ENCODE results near the gene GPC2. TPM values are rescaled to one million over a fixed set of nuclear protein-coding genes. Genes with fewer than 3 reads are reported as not detected.

The GPC2 gene, protein sequence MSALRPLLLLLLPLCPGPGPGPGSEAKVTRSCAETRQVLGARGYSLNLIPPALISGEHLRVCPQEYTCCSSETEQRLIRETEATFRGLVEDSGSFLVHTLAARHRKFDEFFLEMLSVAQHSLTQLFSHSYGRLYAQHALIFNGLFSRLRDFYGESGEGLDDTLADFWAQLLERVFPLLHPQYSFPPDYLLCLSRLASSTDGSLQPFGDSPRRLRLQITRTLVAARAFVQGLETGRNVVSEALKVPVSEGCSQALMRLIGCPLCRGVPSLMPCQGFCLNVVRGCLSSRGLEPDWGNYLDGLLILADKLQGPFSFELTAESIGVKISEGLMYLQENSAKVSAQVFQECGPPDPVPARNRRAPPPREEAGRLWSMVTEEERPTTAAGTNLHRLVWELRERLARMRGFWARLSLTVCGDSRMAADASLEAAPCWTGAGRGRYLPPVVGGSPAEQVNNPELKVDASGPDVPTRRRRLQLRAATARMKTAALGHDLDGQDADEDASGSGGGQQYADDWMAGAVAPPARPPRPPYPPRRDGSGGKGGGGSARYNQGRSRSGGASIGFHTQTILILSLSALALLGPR
- total RNA-seq = 0.30 and 1.1 TPM in 2 replicates

DNA sequence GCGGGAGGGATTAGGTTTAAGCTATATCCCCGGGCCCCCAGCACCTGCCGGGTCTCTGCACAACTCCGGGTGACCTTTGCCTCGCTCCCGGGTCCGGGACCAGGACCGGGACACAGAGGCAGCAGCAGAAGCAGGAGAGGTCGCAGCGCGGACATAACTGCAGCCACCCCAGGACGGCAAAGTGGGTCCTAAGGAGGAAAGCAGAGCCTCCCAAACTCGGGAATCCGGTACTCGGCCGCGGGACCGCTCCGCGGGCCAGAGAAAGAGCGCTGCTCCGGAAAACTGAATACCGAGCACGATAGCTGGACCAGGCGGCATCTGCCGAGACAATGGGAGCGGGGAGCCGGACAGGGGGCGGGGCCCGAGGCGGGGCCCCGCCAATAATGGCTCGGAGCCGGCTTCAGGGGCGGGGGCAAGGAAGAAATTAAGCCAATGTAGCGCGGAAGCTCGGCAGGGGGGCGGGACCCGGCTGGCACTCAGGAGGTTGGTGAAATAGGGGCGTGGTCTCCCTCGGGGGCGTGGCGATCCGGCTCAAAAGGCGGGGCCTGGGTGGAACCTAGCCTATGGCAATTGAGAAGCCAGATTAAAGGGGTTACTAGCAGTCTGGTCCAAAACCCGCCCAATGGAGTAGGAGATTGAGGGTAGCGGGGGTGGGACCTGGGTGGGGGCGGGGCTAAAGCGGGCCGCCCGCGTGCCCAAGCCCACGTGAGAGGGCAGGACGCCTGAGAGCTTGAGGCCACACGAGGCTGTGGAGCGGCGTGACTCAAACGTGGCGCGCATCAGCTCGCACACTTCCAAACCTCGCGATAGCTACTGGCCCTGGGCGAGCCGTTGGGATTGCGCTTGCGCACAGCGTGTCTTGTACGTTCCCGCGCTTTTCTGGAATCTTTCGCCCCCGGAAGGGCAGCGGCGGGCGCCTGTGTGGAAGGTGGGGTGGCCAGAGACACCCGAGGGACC lies at the start of gene GPC2, which contains the start of gene STAG3:
Gene GPC2, minus strand, starts transcription at position 337 of the 957 bp plus-strand sequence. Its CDS starts 182 bp downstream, at position 155.
Gene STAG3, plus strand, starts transcription at position 874 of the 957 bp plus-strand sequence. CDS start 2,639 bp downstream, outside the sequence.

DNA sequence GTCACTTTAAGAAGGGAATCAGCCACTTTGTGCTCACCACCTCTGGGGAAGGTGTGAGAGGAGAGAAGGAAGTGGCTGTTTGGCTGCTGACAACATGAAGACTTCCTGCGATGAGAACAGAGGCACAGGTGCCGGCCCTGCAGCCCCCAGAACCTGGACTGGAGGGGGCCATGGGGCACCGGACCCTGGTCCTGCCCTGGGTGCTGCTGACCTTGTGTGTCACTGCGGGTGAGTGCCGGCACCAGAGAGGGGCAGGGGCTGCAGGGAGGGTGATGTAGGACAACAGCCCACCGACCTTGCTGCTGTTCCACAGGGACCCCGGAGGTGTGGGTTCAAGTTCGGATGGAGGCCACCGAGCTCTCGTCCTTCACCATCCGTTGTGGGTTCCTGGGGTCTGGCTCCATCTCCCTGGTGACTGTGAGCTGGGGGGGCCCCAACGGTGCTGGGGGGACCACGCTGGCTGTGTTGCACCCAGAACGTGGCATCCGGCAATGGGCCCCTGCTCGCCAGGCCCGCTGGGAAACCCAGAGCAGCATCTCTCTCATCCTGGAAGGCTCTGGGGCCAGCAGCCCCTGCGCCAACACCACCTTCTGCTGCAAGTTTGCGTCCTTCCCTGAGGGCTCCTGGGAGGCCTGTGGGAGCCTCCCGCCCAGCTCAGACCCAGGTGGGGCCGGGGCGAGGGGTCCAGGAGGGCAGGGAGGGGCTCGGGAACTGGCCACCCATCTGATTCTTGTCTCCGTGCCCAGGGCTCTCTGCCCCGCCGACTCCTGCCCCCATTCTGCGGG lies 42.8 kb upstream of the GPC2 start, which contains the start of gene PVRIG:
Gene PVRIG, plus strand, starts transcription at position 149 of the 785 bp plus-strand sequence. Its CDS starts 22 bp downstream, at position 171.

DNA sequence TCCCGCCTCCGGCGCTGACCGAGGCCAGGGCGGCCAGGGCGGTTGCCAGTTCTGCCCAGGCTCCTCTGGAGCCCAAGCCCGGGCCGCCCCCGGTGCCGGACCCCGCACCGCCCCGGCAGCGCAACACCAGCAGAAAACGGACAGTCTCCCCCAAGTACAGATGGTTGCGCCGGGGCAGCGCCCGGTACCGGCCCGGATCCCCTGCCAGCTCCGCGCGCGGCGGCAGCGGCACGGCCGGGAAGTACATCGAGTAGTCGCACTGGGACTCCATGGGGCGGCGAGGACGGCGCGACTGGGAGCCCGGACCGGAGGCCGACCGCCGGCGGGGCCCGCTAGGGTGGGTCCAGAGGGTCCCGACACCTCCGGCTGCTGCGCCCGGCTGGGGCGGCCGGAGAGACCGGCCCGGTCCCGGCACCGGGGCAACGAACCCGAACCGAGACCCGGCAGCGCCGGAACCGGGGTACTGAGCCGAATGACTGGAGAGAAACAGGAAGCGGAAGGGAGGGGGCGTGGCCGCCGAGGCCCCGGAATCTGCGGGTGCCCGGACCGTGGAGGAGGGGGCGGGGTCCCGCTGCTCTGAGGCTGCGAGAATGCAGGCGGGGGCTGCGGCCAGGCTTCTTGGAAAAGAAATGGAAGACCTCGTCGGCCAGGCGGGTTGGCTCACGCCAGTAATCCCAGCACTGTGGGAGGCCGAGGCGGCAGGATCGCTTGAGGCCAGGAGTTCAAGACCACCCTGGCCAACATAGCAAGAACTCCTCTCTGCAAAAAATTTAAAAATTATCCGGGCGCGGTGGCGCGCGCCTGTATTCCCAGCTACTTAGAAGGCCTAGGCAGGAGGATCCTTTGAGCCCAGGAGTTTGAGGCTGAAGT lies 18.7 kb downstream of the GPC2 start, which contains the start of gene TRAPPC14:
Gene TRAPPC14, minus strand, starts transcription at position 495 of the 870 bp plus-strand sequence. Its CDS starts 224 bp downstream, at position 271.

DNA sequence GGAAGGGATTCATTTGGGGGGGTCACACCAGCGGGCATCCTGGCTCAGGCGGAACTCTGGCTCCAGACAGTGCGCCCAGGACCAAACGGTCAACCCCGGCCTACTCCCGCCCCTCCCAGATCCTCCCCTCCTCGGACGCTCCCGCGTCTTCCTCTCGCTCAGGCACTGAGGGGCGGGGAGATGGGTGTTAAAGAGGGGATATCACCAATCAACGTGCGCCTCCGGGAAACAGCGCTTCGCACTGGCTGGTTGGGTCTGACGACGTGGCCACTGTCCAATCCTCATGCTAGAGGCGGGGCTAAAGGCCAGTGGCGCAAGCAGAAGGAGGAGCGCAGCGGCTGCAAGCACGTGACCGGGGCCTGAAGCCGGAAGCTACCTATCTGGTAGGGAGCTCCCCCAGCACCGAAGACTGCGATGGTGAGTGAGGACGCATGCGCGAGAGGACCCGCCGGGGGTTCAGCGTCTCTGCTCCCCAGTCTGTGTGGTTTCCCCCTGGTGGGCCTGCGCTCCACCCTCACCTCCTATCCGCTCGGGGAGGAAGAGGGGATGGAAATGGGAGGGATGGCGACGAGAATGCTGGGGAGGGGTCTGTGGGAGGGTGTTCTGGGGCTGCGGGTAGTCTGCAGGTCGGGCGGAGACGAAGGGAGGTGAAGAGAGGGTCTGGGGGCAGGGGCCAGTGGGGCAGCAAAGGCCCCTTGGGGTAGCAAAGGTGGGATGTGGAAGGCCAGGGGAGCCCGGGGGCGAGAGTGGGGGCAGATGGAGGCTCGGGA lies 28.4 kb downstream of the GPC2 start, which contains the start of gene LAMTOR4:
Gene LAMTOR4, plus strand, starts transcription at position 360 of the 770 bp plus-strand sequence. Its CDS starts 55 bp downstream, at position 415.

DNA sequence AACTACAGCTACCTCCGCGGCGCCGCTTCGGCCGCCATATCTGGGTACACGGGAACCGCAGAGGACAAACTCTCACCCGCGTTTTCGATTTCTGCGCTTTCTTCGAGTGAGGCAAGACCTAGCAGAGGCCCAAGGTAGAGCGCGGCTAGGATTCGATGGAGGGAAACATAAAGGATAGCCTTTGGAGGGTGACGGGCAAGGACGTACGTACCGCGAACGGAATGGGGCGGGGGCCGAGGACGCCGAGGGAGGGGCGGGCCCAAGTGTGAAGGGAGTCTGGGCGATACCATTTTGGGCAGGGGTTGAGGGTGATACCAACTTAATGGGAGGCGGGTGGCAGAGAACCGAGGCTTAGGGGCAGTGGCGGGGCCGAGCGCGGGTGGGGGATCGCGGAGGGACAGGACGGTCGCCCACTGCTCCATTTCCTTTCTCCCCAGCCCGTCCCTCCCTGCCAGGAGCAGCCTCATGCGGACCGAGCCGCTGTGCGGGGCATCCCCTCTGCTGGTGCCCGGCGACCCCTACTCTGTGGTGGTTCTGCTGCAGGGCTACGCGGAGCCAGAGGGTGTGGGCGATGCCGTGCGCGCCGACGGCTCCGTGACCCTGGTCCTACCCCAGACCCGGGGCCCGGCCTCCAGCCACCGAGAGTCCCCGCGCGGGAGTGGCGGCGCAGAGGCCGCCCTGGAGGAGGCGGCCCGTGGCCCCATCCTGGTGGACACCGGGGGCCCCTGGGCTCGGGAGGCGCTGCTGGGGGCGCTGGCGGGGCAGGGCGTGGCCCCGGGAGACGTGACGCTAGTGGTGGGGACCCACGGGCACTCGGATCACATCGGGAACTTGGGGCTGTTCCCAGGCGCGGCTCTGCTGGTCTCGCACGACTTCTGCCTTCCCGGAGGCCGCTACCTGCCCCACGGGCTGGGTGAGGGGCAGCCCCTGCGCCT lies 50.0 kb downstream of the GPC2 start, which contains the start of gene MBLAC1:
Gene MBLAC1, plus strand, starts transcription at position 37 of the 935 bp plus-strand sequence. Its CDS starts 429 bp downstream, at position 466.

Other genes starting within 250 kb of the GPC2 start
- not detected in 2 replicates for gene GJC3, start 247.8 kb downstream of the GPC2 start, total RNA-seq
- 0.39 TPM in 1 of 2 replicates, not detected in the other for gene AZGP1, start 201.3 kb downstream of the GPC2 start, total RNA-seq
- gene ZKSCAN1, start 161.8 kb downstream of the GPC2 start, total RNA-seq = 18.6 and 21.3 TPM in 2 replicates
- gene ZSCAN21, start 127.6 kb downstream of the GPC2 start, total RNA-seq = 9.1 and 10.7 TPM in 2 replicates
- 10.3 and 11.4 TPM in 2 replicates for gene ZNF3, start 95.7 kb downstream of the GPC2 start, total RNA-seq
- 52.7 and 64.4 TPM in 2 replicates for gene COPS6, start 88.4 kb downstream of the GPC2 start, total RNA-seq
- 63.3 and 194 TPM in 2 replicates for gene MCM7, start 76.0 kb downstream of the GPC2 start, total RNA-seq
- gene AP4M1, start 75.7 kb downstream of the GPC2 start, total RNA-seq = 8.4 and 12.8 TPM in 2 replicates
- 59.5 and 65.9 TPM in 2 replicates for gene TAF6, start 58.0 kb downstream of the GPC2 start, total RNA-seq
- gene CNPY4, start 57.7 kb downstream of the GPC2 start, total RNA-seq = 10.3 and 11.2 TPM in 2 replicates
- 1.2 and 1.8 TPM in 2 replicates for gene MBLAC1, start 50.4 kb downstream of the GPC2 start, total RNA-seq
- 135 and 222 TPM in 2 replicates for gene LAMTOR4, start 28.5 kb downstream of the GPC2 start, total RNA-seq
- gene TRAPPC14, start 18.7 kb downstream of the GPC2 start, total RNA-seq = 8.4 and 9.6 TPM in 2 replicates
- 3.0 and 3.5 TPM in 2 replicates for gene GAL3ST4, start 8.8 kb downstream of the GPC2 start, total RNA-seq
- gene STAG3, start 537 bp upstream of the GPC2 start, total RNA-seq = 0.04 TPM in 1 of 2 replicates, not detected in the other
- not detected in 2 replicates for gene PVRIG, start 42.6 kb upstream of the GPC2 start, total RNA-seq
- not detected in 2 replicates for gene SPDYE3, start 130.3 kb upstream of the GPC2 start, total RNA-seq
- 6.9 and 10.9 TPM in 2 replicates for gene PILRB, start 180.7 kb upstream of the GPC2 start, total RNA-seq
- not detected in 2 replicates for gene PILRA, start 196.1 kb upstream of the GPC2 start, total RNA-seq